D721Med (cell line): Measurements from ENCODE around the gene CHCHD6.

Experiments
- DNase-seq: peaks from one replicate; pipeline ENCODE4 v3.0.0; 2011; ENCODE audit warnings: low spot score; ENCODE audit not compliant: insufficient read length
- FAIRE-seq: peaks from 2 replicates; lab custom pipeline; 2011; peaks lifted over from hg19 to GRCh38; lab: Jason Lieb, UNC
- CTCF ChIP-seq: IDR thresholded peaks from 2 replicates; pipeline ENCODE4 v1.5.1; 2012; ENCODE audit warnings: mild to moderate bottlenecking, control low read depth; ENCODE audit not compliant: insufficient read depth; ENCODE audit errors: missing control alignments

CHCHD6 gene

GRCh38 chr3:126854666-126855065 lies 150.6 kb downstream of the CHCHD6 start:
- no peak for FAIRE-seq
- no peak for TF ChIP-seq CTCF
- DNase-seq = no peak

- no peak for TF ChIP-seq CTCF
- no peak for FAIRE-seq
Measured at GRCh38 chr3:126855374-126855773, 151.3 kb downstream of the CHCHD6 start.

GRCh38 chr3:126857928-126858327 lies 153.9 kb downstream of the CHCHD6 start:
- no peak for TF ChIP-seq CTCF
- no peak for FAIRE-seq
- no peak for DNase-seq

More at GRCh38 chr3:126855374-126855773, 151.3 kb downstream of the CHCHD6 start:
- DNase-seq = no peak

GRCh38 chr3:126858401-126858800 lies 154.4 kb downstream of the CHCHD6 start:
- TF ChIP-seq CTCF = no peak
- FAIRE-seq (no peak), DNase-seq (no peak)

GRCh38 chr3:126858887-126859286 lies 154.8 kb downstream of the CHCHD6 start:
- no peak for TF ChIP-seq CTCF
- FAIRE-seq (no peak), DNase-seq (no peak)

GRCh38 chr3:126859415-126860246 lies 155.6 kb downstream of the CHCHD6 start:
- no peak for DNase-seq
- no peak for FAIRE-seq
- no peak for TF ChIP-seq CTCF

- FAIRE-seq (no peak), DNase-seq (no peak)
Measured at GRCh38 chr3:126865736-126866135, 161.7 kb downstream of the CHCHD6 start.

More at GRCh38 chr3:126865736-126866135, 161.7 kb downstream of the CHCHD6 start:
- TF ChIP-seq CTCF = no peak
